NCI-H2107 treated with DMSO at 0.1 percent for 48 hours (cell line): ENCODE results near the gene SRSF7.
"Not testable (repeated sequence)": the region's sequence is repeated elsewhere in the genome, so short reads cannot be mapped to it uniquely, and the experiment has no call there.

Experiments
- DNase-seq: peaks from one replicate; lab custom pipeline; 2025; ENCODE audit not compliant: unreplicated experiment; lab: John Stamatoyannopoulos, UW

Gene SRSF7

DNA sequence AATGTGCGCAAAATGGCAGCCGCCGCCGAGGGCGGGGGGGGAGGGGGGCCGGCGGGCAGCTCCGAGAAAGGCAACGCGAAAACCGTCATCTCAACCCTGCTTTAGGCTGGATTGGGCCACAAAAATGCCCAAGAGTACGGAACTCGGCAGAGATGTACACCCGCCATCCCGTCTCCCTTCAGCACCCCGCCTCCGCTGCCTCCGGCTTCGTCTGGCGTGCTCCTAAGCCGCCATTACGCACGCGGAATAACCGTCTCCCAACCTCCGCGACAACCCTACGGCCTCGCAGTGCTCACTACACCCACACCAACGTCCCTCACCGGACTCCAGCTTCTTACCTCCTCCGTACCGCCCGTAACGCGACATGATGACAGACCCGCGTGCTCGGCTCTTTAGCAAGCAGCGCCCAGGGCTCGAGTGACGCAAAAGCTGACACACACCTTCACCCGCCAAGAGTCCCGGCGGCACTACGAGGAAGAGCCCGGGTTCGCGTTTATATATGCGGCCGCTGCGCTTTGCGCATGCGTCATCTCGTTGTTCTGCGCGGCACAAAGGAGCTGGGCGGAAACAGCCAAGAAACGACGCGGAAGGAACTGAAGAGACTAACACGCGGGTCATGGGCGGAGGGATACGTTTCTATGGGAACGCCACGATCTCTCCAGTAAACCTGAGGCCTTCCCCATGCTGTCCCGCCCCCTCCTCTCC lies at the start of gene SRSF7:
Gene SRSF7, minus strand, starts transcription at position 471 of the 705 bp plus-strand sequence. Its CDS starts 105 bp downstream, at position 366.
- peak; percentile 96 for DNase-seq

DNA sequence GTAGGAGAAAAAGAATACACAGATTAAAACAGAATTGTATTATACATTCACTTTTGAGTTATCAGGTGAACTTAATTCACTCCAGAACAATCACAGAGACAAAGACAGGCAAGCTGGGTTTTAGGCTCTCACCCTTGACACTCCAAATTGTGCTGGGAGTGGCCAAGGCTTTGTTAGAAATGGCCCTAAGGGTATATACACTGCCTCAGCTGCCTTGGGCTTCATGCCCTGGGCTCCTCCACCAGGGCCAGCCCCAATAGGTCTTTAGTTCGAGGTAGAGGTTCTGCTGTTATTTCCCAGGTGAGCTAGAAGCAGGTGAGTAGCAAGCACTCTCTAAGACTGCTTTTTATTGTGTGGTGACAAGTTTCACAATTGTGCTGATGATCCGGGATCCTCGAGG lies 46.8 kb upstream of the SRSF7 start:
- DNase-seq, result no peak

DNA sequence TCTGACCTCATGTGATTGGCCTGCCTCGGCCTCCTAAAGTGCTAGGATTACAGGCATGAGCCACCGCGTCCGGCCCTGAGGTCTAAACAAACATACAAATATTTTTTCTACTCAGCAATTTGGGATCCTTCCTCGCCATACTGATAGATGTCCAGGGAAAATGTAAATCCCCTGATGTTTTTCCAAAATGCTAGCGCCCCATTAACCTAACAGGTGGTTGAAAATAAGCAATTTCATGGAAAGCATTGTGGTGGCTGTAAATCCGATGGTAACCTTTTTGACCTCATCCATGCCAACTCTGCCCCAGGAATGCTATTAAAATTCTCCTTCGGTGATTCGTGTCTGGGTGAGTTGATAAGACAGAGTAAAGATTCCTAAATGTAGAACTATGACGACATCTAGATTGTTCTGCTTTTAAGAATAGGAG lies 46.1 kb upstream of the SRSF7 start:
- DNase-seq, result no peak

DNA sequence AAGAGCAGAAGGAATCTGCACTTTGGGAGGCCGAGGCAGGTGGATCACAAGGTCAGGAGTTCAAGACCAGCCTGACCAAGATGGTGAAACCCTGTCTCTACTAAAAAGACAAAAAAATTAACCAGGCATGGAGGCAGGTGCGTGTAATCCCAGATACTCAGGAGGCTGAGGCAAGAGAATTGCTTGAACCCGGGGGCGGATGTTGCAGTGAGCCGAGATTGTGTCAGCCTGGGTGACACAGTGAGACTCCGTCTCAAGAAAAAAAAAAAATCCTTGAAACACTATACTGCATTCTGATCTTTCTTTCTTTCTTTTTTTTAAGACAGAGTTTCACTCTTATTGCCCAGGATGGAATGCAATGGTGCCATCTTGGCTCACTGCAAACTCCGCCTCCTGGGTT lies 43.9 kb upstream of the SRSF7 start:
- not testable (repeated sequence) for DNase-seq

DNA sequence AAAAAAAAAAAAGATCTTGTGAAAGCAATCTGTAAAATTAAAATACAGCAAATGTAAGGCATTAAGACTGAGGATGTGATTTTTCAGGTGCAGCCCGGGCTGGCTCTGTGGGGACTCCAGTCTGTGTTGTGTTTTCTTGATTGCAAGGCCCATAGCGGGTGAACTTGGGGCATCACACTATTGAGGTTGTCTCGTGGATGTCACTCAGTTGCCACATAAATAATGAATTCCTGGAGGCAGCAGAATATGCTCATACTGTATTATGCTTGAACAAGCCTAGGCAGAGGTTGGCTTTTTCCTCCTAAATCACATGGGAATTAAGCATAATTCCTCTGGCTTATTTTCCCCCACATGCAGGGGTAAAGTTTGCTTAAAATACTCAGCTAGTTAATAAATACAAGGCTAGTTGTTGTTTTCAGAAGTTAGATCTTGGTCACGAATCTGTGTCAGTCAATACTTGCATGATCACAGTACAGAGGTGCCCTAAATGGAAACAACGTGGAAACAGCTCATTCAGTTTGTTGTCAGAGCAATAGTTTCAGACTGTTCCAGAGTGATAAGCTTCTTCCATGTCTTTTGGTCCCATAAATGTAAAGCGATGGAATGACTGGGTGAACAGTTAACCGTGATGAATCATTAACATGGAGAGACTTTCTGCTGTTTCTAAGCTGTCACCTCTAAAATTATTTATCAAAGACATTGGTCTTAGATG lies 43.2 kb upstream of the SRSF7 start:
- DNase-seq, result no peak

DNA sequence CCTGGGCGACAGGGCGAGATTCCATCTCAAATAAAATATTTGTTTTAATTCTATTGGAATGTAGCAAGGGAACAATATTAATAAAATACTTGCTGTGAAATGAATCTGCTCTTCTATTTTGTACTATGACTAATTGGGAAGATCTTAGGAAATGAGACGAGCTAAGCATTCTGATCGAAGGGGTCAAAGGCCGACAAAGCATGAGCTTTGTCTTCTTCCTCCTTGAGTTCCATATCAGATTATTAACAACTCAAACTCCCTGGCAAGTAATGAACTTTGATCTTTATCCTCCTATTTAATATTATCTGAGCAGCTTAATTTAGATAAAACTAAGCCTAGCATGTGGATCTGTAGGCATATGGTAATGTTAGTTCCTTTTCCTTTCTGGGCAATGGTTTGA lies 42.4 kb upstream of the SRSF7 start:
- no peak for DNase-seq

DNA sequence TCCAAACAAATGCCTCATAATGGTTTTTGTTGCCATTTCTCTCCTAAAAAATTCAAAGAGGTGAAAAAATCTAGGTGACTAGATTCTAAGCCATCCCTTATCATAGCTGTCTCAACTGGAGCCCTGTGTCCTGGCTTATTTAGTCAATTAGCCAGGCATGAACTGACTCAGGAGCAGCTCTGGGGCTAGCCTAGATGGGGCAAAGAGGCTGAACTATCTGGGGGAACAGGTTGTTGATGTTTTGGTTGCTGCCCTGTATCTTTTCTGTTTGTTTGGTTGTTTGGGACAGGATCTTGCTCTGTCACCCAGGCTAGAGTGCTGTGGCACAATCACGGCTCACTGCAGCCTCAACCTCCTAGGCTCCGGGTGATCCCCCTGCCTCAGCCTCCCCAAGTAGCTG lies 41.6 kb upstream of the SRSF7 start:
- no peak for DNase-seq

DNA sequence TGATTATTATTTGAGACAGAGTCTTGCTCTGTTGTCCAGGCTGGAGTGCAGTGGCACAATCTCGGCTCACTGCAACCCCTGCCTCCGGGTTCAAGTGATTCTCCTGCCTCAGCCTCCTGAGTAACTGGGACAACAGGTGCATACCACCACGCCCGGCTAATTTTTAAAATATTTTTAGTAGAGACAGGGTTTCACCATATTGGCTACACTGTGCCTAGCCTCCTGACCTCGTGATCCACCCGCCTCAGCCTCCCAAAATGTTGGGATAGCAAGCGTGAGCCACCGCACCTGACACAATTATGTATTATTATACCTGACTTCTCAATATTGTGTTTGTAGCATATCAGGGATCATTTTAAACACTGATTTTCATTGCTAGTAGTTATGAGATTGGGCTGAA lies 41.2 kb upstream of the SRSF7 start:
- DNase-seq, result not testable (repeated sequence)

DNA sequence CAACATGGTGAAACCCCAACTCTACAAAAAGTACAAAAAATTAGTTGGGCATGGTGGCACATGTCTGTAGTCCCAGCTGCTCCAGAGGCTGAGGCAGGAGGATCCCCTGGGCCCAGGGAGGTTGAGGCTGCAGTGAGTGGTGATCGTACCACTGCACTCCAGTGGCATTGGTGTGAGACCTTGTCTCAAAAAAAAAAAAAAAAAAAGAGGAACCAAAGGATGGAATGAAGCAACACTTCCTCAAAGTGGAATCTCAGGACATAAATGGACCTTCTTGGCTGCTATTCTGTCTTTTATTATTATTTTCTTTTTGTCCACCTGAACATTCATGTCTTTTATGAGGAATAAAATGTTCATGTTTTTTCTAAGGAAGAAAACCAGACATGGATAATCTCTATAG lies 40.6 kb upstream of the SRSF7 start:
- DNase-seq, result no peak

DNA sequence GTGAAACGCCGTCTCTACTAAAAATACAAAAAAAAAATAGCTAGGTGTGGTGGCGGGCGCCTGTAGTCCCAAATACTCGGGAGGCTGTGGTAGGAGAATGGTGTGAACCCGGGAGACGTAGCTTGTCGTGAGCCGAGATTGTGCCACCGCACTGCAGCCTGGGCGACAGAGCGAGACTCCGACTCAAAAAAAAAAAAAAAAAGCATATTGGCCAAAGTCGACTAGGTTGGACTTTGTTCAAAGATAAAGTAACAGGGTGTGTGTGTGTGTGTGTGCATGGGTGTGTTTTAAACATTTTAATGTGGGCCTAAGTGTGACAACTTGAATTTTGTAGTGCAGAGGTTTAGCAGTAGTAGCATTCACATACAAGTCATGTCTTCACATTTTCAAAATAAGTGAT lies 38.5 kb upstream of the SRSF7 start:
- DNase-seq, result no peak

DNA sequence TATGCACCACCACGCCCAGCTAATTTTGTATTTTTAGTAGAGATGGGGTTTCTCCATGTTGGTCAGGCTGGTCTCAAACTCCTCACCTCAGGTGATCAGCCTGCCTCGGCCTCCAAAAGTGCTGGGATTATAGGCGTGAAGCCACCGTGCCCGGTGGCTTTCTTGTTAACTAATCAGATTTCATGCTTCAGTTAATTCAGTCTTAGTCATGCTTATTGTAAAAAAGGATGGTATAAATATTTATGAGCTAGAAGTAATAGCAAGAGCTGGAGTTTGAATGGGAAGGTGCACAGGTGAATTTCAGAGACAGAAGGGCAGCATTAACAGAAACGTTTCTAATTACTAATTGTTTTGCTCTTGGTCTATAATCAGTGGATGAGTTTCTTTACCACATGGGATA lies 37.1 kb upstream of the SRSF7 start:
- DNase-seq, result no peak

DNA sequence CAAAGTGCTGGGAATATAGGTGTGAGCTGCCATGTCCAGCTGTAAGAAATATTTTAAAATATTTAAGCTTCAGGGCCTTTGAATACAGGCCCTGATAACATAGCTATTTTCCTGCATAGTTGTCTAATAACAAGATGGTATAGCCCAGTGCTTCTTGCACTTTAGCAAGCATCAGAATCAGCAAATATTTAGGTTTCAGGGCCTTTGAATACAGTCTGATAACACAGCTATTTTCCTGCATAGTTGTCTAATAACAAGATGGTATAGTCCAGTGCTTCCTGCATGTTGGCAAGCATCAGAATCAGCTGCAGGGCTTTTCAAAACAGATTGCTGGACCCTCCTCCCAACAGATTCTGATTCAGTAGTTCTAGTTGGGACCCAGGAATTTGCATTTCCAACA lies 32.4 kb upstream of the SRSF7 start:
- no peak for DNase-seq

DNA sequence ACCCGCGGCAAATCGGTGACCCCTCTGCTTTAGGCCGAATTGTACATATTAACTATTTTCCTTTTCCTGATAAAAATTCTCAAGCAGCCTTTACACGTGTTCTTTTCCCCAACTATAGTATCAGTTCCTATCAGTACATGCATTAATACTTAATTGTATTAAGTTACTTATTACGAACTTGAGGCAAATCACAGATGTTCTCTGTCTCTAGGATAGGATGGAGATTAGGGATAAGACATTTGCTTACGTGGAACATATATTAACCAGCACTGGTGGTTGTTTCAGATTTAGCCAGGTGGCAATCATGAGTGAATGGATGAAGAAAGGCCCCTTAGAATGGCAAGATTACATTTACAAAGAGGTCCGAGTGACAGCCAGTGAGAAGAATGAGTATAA lies 27.5 kb upstream of the SRSF7 start:
- no peak for DNase-seq

DNA sequence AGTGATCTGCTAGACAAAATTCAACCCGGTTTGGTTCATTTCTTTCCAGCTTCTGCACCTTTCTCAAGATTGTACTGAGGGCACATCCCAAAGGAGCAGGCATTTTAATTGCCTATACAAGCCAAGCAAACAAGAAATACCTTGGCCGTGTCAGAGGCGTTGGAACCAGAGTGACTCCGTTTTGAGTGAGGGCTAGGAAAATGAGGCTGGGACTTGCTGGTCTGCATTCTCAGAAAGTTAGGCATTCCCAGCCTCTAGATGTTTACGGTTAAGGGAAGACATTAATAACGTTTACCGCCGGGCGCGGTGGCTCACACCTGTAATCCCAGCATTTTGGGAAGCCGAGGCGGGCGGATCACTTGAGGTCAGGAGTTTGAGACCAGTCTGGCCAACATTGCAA lies 25.4 kb upstream of the SRSF7 start:
- no peak for DNase-seq

DNA sequence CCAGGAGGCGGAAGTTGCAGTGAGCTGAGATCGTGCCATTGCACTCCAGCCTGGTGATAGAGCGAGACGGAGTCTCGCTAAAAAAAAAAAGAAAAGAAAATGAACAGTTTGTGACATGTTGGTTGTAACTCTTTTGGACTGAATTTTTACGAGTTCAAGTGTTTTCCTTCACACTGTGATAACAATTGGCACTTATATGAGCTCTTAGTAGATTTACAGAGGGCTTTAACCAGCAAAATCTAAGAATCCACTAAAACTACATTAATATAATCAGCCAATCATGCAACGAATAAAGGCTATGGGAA lies 24.7 kb upstream of the SRSF7 start:
- DNase-seq, result no peak

DNA sequence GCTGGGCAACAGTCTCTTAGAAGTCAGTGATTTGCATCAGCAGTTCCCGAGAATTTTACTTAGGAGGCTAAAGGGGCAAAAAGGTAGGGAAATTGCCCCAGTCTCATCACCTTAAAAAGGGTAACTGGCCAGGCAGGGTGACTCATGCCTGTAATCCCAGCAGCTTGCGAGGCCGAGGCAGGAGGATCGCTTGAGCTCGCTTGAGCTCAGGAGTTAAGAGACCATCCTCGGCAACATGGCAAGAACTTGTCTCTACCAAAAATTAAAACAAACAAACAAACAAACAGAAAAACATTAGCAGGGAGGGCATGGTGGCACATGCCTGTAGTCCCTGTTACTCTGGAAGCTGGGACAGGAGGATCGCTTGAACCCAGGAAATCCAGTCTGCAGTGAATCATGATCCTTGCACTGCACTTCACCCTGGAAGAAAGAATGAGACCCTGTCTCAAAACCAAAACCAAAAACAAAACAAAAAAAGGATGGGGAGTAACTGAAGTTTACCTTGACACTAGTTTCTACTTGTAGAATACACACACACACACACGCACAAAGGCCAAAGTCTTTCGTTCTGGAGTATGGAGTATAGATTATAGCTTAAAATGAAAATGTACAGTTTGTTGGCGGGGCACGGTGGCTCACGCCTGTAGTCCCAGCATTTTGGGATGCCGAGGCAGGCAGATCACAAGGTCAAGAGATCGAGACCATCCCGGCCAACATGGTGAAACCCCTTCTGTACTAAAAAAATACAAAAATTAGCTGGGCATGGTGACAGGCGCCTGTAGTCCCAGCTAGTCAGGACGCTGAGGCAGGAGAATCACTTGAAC lies 24.1 kb upstream of the SRSF7 start:
- no peak for DNase-seq

DNA sequence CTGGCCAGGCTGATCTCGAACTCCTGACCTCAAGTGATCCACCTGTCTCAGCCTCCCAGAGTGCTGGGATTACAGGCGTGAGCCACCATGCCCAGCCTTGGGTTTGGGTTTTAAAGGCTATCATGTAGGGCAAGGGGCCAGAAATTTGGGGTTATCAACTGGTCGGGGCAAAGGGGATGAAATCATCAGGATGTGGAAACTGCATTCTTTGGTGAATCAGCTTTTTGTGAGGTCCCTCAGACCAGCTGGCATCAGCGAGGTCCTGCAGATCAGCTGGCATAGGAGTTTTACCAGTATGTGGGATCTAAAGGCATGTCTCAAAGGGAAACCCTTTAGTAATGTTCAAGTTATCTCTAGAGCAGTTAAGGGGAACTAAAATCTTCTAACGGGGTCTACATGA lies 20.5 kb upstream of the SRSF7 start:
- DNase-seq, result no peak

DNA sequence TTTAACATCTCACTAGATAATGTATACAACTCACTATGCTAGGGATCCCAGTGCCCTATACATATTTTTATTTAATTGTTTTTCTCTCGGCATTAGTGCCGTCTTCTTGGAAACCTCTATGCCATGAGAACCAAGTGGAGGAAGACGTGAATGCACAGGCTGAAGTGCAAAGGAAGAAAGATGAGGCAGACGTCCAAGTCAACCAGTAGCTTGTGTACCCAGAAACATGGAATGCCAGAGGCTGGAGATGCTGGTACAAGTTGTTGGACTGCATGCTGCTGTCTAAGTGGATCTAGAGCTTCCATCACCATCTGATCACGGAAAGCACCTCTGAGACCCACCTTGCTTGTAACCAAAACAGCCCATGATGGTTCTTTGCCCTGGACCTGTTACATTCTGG lies 14.4 kb upstream of the SRSF7 start:
- no peak for DNase-seq

DNA sequence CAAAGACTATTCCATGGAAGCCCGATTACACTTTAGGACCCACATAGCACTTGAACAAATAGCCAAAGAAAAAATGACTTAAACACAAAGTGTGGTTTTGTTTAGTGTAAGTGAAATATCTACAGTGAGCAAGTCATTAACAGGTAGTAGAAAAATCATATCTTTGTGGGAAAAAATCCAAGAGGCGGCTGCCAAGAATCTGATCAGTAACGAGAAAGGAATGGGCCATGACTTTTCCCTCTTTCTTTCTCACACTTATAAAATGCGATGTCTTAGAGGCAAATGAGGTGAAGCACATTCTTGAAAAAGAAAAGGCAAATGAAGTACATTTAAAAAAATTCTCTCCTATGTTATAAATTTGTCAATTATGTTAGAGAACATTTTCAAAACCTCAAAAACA lies 14.0 kb upstream of the SRSF7 start:
- DNase-seq, result no peak

DNA sequence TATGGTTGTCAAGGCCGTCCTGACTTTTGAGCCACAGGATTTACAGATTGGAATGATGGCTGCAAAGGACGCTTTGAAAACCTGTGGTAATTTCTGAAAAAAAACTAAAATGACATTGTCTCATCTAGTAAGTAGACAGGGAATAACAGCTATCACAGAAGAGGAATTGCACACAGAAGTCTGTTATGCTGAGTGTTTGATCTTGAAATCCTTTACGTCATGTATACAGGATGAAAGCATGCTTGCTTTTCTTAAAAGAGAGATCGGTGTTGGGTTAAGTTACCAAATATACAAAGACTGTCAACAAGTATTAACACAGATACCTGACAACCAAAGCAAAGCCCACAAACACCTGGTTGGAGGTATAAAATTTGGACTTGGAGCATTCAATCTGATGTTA lies 12.6 kb upstream of the SRSF7 start:
- DNase-seq, result no peak

DNA sequence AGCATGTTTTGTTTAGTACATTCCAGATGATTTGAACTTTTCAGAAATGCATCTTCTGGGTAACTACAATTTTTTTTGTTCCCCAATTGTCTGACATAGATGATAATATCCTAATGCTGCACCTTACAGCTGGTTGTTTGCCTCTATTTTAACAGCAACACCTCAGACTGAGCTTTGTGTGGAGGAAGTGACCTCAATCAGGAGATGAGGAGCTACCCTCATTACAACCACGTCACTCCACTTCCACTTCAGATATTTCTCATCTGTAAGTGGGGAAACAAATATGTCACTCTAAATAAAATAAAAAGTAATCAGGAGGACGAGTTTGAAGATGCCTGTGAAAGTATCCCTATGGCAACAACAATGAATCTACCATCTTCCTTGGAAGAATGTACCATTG lies 12.1 kb upstream of the SRSF7 start:
- DNase-seq, result no peak

DNA sequence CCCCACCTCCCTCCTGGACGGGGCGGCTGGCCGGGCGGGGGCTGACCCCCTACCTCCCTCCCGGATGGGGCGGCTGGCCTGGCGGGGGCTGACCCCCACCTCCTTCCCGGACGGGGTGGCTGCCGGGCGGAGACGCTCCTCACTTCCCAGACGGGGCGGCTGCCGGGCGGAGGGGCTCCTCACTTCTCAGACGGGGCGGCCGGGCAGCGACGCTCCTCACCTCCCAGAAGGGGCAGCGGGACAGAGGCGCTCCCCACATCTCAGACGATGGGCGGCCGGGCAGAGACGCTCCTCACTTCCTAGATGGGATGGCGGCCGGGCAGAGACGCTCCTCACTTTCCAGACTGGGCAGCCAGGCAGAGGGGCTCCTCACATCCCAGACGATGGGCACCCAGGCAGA lies 4.7 kb upstream of the SRSF7 start:
- DNase-seq, result not testable (repeated sequence)
